DND-41 (cell line): ENCODE measurements around the gene SLC14A1.

Experiments used
- ATAC-seq: fragments of 200-7000 bp; cut with Tn5 transposase; 3 replicates; pipeline ENCODE4 v1.9.1; 2021; ENCODE audit warnings: low read depth; ENCODE audit not compliant: insufficient read depth
- DNase-seq: peaks from one replicate; pipeline ENCODE4 v3.0.0-alpha.2; 2020
- H2AFZ ChIP-seq: 2 replicates; pipeline ENCODE4 v1.6.0; 2012; ENCODE audit warnings: low read depth, low read length
- H3K27ac ChIP-seq: 2 replicates; pipeline ENCODE4 v1.5.1; 2012; ENCODE audit warnings: low read length, inconsistent platforms
- H3K27me3 ChIP-seq: fragments of 200-600 bp; sonication (generic); 2 replicates; pipeline ENCODE4 v1.6.0; 2012; ENCODE audit warnings: low read length, mild to moderate bottlenecking, inconsistent platforms; ENCODE audit not compliant: insufficient read depth, poor library complexity
- H3K36me3 ChIP-seq: 2 replicates; pipeline ENCODE4 v1.5.1; 2012; ENCODE audit warnings: low read length, inconsistent platforms; ENCODE audit not compliant: insufficient read depth
- H3K4me1 ChIP-seq: 2 replicates; pipeline ENCODE4 v1.5.1; 2012; ENCODE audit warnings: mild to moderate bottlenecking, low read length; ENCODE audit not compliant: insufficient read depth
- H3K4me2 ChIP-seq: 2 replicates; pipeline ENCODE4 v1.6.0; 2012; ENCODE audit warnings: mild to moderate bottlenecking, moderate library complexity, low read length, inconsistent platforms; ENCODE audit not compliant: insufficient read depth
- H3K4me3 ChIP-seq, 2 experiments: fragments of 200-600 bp in 1 of 2; shearing (Covaris generic) in 1 of 2; 2 replicates each; pipeline ENCODE4 v1.5.1; 2012 to 2016; ENCODE audit warnings: inconsistent platforms in 2 of 2, low read length in 2 of 2, mild to moderate bottlenecking in 2 of 2, low read depth in 1 of 2, moderate library complexity in 1 of 2
- H3K79me2 ChIP-seq: 2 replicates; pipeline ENCODE4 v1.6.0; 2012; ENCODE audit warnings: low read length, inconsistent platforms; ENCODE audit not compliant: insufficient read depth
- H3K9ac ChIP-seq: 2 replicates; pipeline ENCODE4 v1.6.0; 2012; ENCODE audit warnings: low read depth, mild to moderate bottlenecking, inconsistent platforms, low read length, moderate library complexity
- H3K9me3 ChIP-seq: 2 replicates; pipeline ENCODE4 v1.5.1; 2012; ENCODE audit warnings: low read length, moderate library complexity, mild to moderate bottlenecking, inconsistent platforms; ENCODE audit not compliant: insufficient read depth, severe bottlenecking
- H4K20me1 ChIP-seq: 2 replicates; pipeline ENCODE4 v1.6.0; 2012; ENCODE audit warnings: low read length; ENCODE audit not compliant: insufficient read depth
- EZH2 ChIP-seq: IDR thresholded peaks from 3 replicates; pipeline ENCODE4 v1.6.1; 2012; ENCODE audit warnings: borderline replicate concordance, low read depth, mild to moderate bottlenecking, moderate library complexity, low read length, inconsistent platforms; ENCODE audit not compliant: severe bottlenecking
- TF ChIP-seq, protein P1 (sequence below): IDR thresholded peaks from 2 replicates; pipeline ENCODE4 v1.5.1; 2012; ENCODE audit warnings: borderline replicate concordance, low read length, moderate library complexity, mild to moderate bottlenecking; ENCODE audit not compliant: poor library complexity, severe bottlenecking; ENCODE audit errors: extremely low read depth

The SLC14A1 gene

DNA sequence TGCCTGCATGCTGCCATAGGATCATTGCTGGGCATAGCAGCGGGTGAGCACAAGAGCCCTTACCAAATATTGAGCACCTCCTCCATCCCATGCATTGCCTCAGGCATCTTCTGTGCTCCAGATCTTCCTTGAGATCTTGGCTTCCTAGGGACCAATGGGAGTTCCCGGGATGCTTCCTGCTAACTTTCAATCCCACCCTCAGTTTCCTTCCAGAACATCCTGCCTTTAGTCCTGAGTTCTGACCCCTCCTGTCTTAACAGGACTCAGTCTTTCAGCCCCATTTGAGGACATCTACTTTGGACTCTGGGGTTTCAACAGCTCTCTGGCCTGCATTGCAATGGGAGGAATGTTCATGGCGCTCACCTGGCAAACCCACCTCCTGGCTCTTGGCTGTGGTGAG, 15.3 kb downstream of the SLC14A1 start:
- no peaks in the 10 kb centered on the region for H3K4me1 ChIP-seq
- TF ChIP-seq EZH2 = no peak
- TF ChIP-seq, protein P1, sequence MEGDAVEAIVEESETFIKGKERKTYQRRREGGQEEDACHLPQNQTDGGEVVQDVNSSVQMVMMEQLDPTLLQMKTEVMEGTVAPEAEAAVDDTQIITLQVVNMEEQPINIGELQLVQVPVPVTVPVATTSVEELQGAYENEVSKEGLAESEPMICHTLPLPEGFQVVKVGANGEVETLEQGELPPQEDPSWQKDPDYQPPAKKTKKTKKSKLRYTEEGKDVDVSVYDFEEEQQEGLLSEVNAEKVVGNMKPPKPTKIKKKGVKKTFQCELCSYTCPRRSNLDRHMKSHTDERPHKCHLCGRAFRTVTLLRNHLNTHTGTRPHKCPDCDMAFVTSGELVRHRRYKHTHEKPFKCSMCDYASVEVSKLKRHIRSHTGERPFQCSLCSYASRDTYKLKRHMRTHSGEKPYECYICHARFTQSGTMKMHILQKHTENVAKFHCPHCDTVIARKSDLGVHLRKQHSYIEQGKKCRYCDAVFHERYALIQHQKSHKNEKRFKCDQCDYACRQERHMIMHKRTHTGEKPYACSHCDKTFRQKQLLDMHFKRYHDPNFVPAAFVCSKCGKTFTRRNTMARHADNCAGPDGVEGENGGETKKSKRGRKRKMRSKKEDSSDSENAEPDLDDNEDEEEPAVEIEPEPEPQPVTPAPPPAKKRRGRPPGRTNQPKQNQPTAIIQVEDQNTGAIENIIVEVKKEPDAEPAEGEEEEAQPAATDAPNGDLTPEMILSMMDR = no peak
- no peaks in the 10 kb centered on the region for H3K36me3 ChIP-seq
- H3K79me2 ChIP-seq = no peaks in the 10 kb centered on the region
- H3K4me2 ChIP-seq = no peak overlapping the region
- ATAC-seq = no peak
- no peaks in the 10 kb centered on the region for H4K20me1 ChIP-seq
- H3K9ac ChIP-seq = no peak overlapping the region
- no peak overlapping the region for H3K4me3 ChIP-seq
- no peak overlapping the region for H2AFZ ChIP-seq
- DNase-seq = no peak
- no peaks in the 10 kb centered on the region for H3K27me3 ChIP-seq
- H3K27ac ChIP-seq = no peak overlapping the region
- no peaks in the 10 kb centered on the region for H3K9me3 ChIP-seq

DNA sequence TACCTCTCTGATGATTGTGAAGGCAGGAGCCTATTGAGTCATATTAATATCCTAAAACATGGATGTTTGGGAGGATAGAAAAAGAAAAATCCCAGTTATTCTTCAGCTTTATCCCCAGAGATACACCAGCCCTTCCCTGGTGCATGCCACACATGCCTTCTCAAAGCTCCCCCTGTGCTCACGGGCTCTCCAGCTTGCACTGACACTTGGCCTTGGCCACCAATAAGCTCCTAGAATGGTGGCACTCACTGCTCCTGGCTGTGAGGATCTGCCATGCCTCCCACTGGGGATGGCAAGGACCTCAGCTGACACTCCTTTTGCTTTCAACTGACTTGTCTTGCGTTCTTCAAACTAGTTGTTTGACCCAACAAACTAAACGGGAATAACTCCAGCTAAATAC, 15.9 kb downstream of the SLC14A1 start:
- TF ChIP-seq, protein P1 = no peak
- TF ChIP-seq EZH2 = no peak
- Histone ChIP-seq H3K36me3 (no peaks in the 10 kb centered on the region), H3K79me2 (no peaks in the 10 kb centered on the region), H3K9ac (no peak overlapping the region), H2AFZ (no peak overlapping the region), H3K4me2 (no peak overlapping the region), H3K27me3 (no peaks in the 10 kb centered on the region), H3K9me3 (no peaks in the 10 kb centered on the region), H4K20me1 (no peaks in the 10 kb centered on the region), H3K27ac (no peak overlapping the region), H3K4me1 (no peaks in the 10 kb centered on the region), H3K4me3 (no peak overlapping the region)
- ATAC-seq = no peak
- DNase-seq = no peak

DNA sequence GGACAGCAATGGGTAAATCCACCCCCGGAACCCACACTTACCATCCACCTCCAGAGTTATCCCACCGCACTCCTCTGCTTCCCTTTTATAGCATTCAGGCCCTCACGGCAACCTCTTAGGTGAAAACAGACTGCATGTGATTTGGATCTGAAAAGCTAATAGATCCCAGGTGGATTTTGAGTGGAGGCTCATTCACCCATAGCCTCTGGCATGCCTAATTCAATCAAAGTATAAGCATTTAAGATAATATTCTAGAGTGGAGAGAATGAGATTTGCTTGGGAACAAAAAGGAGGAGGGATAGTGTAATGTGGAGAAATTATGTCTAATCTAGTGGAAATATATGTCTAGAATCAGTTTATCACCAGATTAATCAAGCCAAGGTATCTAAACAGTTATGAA, 17.1 kb downstream of the SLC14A1 start:
- Histone ChIP-seq H2AFZ (no peak overlapping the region), H3K27ac (no peak overlapping the region), H4K20me1 (no peaks in the 10 kb centered on the region), H3K4me2 (no peak overlapping the region), H3K9ac (no peak overlapping the region), H3K36me3 (no peaks in the 10 kb centered on the region), H3K4me3 (no peak overlapping the region), H3K4me1 (no peaks in the 10 kb centered on the region), H3K79me2 (no peaks in the 10 kb centered on the region), H3K9me3 (no peaks in the 10 kb centered on the region), H3K27me3 (no peaks in the 10 kb centered on the region)
- TF ChIP-seq, protein P1 = no peak
- TF ChIP-seq EZH2 = no peak
- DNase-seq = no peak
- no peak for ATAC-seq
